GM12865 (cell line): ENCODE measurements around the gene LRP1-AS.

Experiments used
- DNase-seq: peaks from one replicate; pipeline ENCODE4 v3.0.0; 2010; ENCODE audit warnings: low read depth
- H3K4me3 ChIP-seq: 2 replicates; pipeline ENCODE4 v1.5.1; 2011; ENCODE audit warnings: mild to moderate bottlenecking, low read depth, low read length, control low read depth
- TF ChIP-seq, protein P1 (sequence below): IDR thresholded peaks from 2 replicates; pipeline ENCODE4 v1.5.1; 2011; ENCODE audit warnings: low read length, control low read depth, low read depth, inconsistent platforms; ENCODE audit not compliant: insufficient read depth; ENCODE audit errors: missing control alignments

The LRP1-AS gene

GRCh38 chr12:57151741-57152630 lies 4.6 kb upstream of the LRP1-AS start:
- no peak overlapping the region for H3K4me3 ChIP-seq
- TF ChIP-seq, protein P1, sequence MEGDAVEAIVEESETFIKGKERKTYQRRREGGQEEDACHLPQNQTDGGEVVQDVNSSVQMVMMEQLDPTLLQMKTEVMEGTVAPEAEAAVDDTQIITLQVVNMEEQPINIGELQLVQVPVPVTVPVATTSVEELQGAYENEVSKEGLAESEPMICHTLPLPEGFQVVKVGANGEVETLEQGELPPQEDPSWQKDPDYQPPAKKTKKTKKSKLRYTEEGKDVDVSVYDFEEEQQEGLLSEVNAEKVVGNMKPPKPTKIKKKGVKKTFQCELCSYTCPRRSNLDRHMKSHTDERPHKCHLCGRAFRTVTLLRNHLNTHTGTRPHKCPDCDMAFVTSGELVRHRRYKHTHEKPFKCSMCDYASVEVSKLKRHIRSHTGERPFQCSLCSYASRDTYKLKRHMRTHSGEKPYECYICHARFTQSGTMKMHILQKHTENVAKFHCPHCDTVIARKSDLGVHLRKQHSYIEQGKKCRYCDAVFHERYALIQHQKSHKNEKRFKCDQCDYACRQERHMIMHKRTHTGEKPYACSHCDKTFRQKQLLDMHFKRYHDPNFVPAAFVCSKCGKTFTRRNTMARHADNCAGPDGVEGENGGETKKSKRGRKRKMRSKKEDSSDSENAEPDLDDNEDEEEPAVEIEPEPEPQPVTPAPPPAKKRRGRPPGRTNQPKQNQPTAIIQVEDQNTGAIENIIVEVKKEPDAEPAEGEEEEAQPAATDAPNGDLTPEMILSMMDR, result no peak
- no peak for DNase-seq

DNA sequence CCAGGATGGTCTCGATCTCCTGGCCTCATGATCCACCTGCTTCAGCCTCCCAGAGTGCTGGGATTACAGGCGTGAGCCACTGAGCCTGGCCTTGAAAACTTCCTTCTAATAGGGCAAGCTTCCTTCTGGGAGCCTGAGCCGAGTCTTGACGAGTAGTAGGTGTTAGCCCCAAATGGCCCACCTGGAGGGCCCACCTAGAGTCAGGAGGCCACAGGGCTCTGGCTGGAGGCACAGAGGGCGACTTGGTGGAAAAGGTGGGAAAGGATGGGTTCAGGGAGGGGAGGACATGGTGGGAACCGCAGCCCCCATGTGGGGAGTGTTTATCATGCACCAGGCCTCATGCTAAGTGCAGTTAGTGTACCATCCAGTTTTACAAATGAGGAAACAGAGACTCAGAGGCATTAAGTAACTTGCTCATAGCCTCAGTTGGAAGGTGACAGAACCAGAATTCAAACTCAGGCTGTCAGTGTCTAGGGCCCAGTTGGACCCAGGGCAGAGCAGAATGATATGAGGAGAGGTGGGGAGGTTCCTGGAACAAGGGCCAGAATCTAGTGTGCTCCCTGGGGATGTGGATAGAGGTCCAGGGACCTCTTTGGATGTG lies 3.1 kb upstream of the LRP1-AS start:
- DNase-seq, result no peak
- TF ChIP-seq, protein P1, result no peak
- no peak overlapping the region for H3K4me3 ChIP-seq

GRCh38 chr12:57149245-57149900 lies 2.0 kb upstream of the LRP1-AS start:
- TF ChIP-seq, protein P1, result no peak
- no peak overlapping the region for H3K4me3 ChIP-seq
- DNase-seq, result no peak

DNA sequence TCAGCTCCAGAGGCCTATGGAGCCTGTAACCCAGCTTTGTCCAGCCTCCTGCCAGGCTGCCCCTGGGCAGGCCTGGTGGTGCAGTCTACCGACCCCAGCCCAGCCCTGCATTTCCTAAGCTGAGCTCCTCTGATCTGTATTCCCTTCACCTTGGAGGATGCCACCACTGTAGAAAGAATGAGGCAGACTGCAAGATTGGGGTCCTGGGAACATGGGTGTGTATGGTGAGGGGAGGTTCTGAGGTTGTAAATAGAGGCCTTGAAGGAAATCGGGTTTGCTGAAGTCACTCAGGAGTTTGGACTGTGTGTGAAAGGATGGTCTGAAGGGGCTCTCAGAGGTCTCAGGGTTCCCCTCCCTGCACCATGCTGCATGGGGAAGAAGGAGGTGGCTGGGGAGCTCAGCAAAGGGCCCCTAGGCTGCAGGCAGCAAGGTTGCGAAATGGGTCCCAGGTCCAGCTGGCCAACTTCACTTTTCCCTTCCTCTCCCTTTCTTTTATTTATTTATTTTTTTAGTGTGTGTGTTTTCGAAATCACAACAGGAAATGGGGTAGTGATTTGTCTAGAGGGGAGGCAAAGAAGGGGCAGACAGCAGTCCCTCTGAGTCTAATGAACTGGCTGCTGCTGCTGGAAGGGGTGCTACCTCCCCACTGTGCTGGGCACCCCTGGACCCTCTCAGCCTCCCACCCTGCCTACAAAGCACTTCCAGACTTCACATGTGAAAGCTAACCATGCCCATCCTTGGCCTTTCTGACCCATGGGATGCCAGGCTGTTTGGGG lies 1.2 kb upstream of the LRP1-AS start:
- no peak for DNase-seq
- TF ChIP-seq, protein P1, result no peak
- H3K4me3 ChIP-seq, result no peak overlapping the region

- TF ChIP-seq, protein P1, result no peak
- DNase-seq, result no peak
- no peak overlapping the region for H3K4me3 ChIP-seq
Measured at GRCh38 chr12:57146092-57146491, 1.3 kb downstream of the LRP1-AS start.

GRCh38 chr12:57145460-57146059 lies 1.9 kb downstream of the LRP1-AS start:
- TF ChIP-seq, protein P1, result no peak
- DNase-seq, result no peak
- H3K4me3 ChIP-seq, result no peak overlapping the region
